GM23338 (cell line): Measurements from ENCODE around the gene GRIFIN. TPM values are rescaled to one million over a fixed set of nuclear protein-coding genes. Genes with fewer than 3 reads are reported as not detected.

Experiments used
- ATAC-seq: fragments of 200-7000 bp; cut with Tn5 transposase; 3 replicates; pipeline ENCODE4 v1.9.1; 2020
- DNase-seq: peaks from one replicate; pipeline ENCODE4 v3.0.0-alpha.2; 2015; ENCODE audit warnings: low spot score
- H2AFZ ChIP-seq: fragments of 200-600 bp; sonication (generic); 2 replicates; pipeline ENCODE4 v1.8.0; 2016; ENCODE audit warnings: antibody characterized with exemption, mild to moderate bottlenecking, moderate library complexity
- H3F3A ChIP-seq: fragments of 200-600 bp; sonication (generic); replicated peaks from 2 replicates; pipeline ENCODE4 v1.8.0; 2017; ENCODE audit warnings: antibody characterized with exemption, mixed run types, low read depth
- H3K27ac ChIP-seq: fragments of 200-600 bp; sonication (generic); 2 replicates; pipeline ENCODE4 v1.6.1; 2016; ENCODE audit warnings: low read depth
- H3K27me3 ChIP-seq: fragments of 200-600 bp; sonication (generic); 2 replicates; pipeline ENCODE4 v1.8.0; 2016; ENCODE audit warnings: mild to moderate bottlenecking, mixed run types, moderate library complexity; ENCODE audit not compliant: insufficient read depth
- H3K36me3 ChIP-seq: fragments of 200-600 bp; sonication (generic); 2 replicates; pipeline ENCODE4 v1.8.0; 2016; ENCODE audit warnings: mild to moderate bottlenecking; ENCODE audit not compliant: insufficient read depth
- H3K4me1 ChIP-seq: fragments of 200-600 bp; sonication (generic); 2 replicates; pipeline ENCODE4 v1.8.0; 2016; ENCODE audit warnings: mild to moderate bottlenecking, moderate library complexity; ENCODE audit not compliant: insufficient read depth
- H3K4me2 ChIP-seq: fragments of 200-600 bp; sonication (generic); 2 replicates; pipeline ENCODE4 v1.7.1; 2017; ENCODE audit warnings: mixed run types
- H3K4me3 ChIP-seq: fragments of 200-600 bp; sonication (generic); 2 replicates; pipeline ENCODE4 v1.6.1; 2016; ENCODE audit warnings: mixed run types
- H3K79me2 ChIP-seq: fragments of 200-600 bp; sonication (generic); replicated peaks from 2 replicates; pipeline ENCODE4 v1.8.0; 2017; ENCODE audit warnings: mild to moderate bottlenecking; ENCODE audit not compliant: insufficient read depth
- H3K9me2 ChIP-seq: fragments of 200-600 bp; sonication (generic); 2 replicates; pipeline ENCODE4 v1.8.0; 2017; ENCODE audit not compliant: insufficient read depth
- H4K20me1 ChIP-seq: fragments of 200-600 bp; sonication (generic); replicated peaks from 2 replicates; pipeline ENCODE4 v1.8.0; 2017; ENCODE audit warnings: mild to moderate bottlenecking; ENCODE audit not compliant: insufficient read depth
- H3K27ac Mint-ChIP-seq: 2 replicates; pipeline ENCODE4 v1.8.0; 2020; ENCODE audit warnings: inconsistent platforms, mild to moderate bottlenecking, moderate library complexity, mixed read lengths
- H3K27me3 Mint-ChIP-seq: 3 replicates; pipeline ENCODE4 v1.8.0; 2022; ENCODE audit warnings: low read depth, mild to moderate bottlenecking, moderate library complexity, mixed read lengths, inconsistent platforms; ENCODE audit not compliant: insufficient read depth, poor library complexity
- H3K36me3 Mint-ChIP-seq: 3 replicates; pipeline ENCODE4 v1.8.0; 2021; ENCODE audit warnings: low read depth, mild to moderate bottlenecking, inconsistent platforms, moderate library complexity, mixed read lengths
- H3K4me1 Mint-ChIP-seq: 3 replicates; pipeline ENCODE4 v1.8.0; 2020; ENCODE audit warnings: mild to moderate bottlenecking, inconsistent platforms, mixed read lengths
- H3K4me3 Mint-ChIP-seq: 3 replicates; pipeline ENCODE4 v1.8.0; 2021; ENCODE audit warnings: moderate library complexity, mild to moderate bottlenecking, inconsistent platforms, mixed read lengths
- H3K9me3 Mint-ChIP-seq: 3 replicates; pipeline ENCODE4 v1.8.0; 2020; ENCODE audit warnings: moderate library complexity, mild to moderate bottlenecking, inconsistent platforms, mixed read lengths
- CREB1 ChIP-seq: fragments of 250-450 bp; sonication (Bioruptor Pico); IDR thresholded peaks from 2 replicates; pipeline ENCODE4 v1.5.0; 2020; ENCODE audit warnings: low read depth, mild to moderate bottlenecking, moderate library complexity
- EZH2 ChIP-seq: fragments of 200-600 bp; sonication (generic); IDR thresholded peaks from one replicate; pipeline ENCODE4 v1.8.0; 2017; ENCODE audit warnings: antibody characterized with exemption, mild to moderate bottlenecking, low read depth; ENCODE audit not compliant: unreplicated experiment
- JUNB ChIP-seq: IDR thresholded peaks from one replicate; pipeline ENCODE4 v1.6.1; 2016; ENCODE audit warnings: antibody characterized with exemption; ENCODE audit not compliant: unreplicated experiment
- NANOG ChIP-seq: IDR thresholded peaks from 2 replicates; pipeline ENCODE4 v1.6.1; 2016; ENCODE audit warnings: antibody characterized with exemption, borderline replicate concordance
- POLR2AphosphoS5 ChIP-seq: IDR thresholded peaks from 2 replicates; pipeline ENCODE4 v1.6.1; 2016; ENCODE audit warnings: antibody characterized with exemption, low read depth
- ZNF462 ChIP-seq: fragments of 250-450 bp; sonication (Bioruptor Pico); IDR thresholded peaks from 2 replicates; pipeline ENCODE4 v1.5.0; 2020; ENCODE audit warnings: mild to moderate bottlenecking, moderate library complexity
- polyA plus RNA-seq: library from polyadenylated mRNA; unstranded; fragments of >200 nt; fragmentation: Nextera tagmentation; extraction: Ambion mirVana; gene quantifications from 2 replicates; pipeline ENCODE4 v1.2.1, GENCODE V29; 2016
- total RNA-seq: library from RNA; depleted of rRNA; stranded (reverse); fragments of >200 nt; shearing (Covaris generic); gene quantifications from 2 replicates; pipeline ENCODE4 v1.2.3, GENCODE V29; 2014
- TF ChIP-seq, protein P1 (sequence below): IDR thresholded peaks from one replicate; pipeline ENCODE4 v1.6.1; 2018; ENCODE audit warnings: antibody characterized with exemption; ENCODE audit not compliant: unreplicated experiment
- TF ChIP-seq, protein P2 (sequence below): IDR thresholded peaks from 2 replicates; pipeline ENCODE4 v1.6.1; 2016; ENCODE audit warnings: antibody characterized with exemption
- TF ChIP-seq, protein P3 (sequence below), 2 experiments: fragments of 200-600 bp in 1 of 2; sonication (generic) in 1 of 2; conservative IDR thresholded peaks; 2 replicates each; pipeline versions ENCODE4 v1.5.1 to v1.6.1; 2016 to 2017; ENCODE audit warnings: antibody characterized with exemption in 2 of 2, low read depth in 2 of 2, mild to moderate bottlenecking in 2 of 2, moderate library complexity in 1 of 2

GRIFIN gene
- total and polyA plus RNA-seq, 2 experiments from 2014 or later = not detected

GRCh38 chr7:2517026-2517425 is 40.8 kb upstream of the GRIFIN start (continued):
- TF ChIP-seq, protein P1, sequence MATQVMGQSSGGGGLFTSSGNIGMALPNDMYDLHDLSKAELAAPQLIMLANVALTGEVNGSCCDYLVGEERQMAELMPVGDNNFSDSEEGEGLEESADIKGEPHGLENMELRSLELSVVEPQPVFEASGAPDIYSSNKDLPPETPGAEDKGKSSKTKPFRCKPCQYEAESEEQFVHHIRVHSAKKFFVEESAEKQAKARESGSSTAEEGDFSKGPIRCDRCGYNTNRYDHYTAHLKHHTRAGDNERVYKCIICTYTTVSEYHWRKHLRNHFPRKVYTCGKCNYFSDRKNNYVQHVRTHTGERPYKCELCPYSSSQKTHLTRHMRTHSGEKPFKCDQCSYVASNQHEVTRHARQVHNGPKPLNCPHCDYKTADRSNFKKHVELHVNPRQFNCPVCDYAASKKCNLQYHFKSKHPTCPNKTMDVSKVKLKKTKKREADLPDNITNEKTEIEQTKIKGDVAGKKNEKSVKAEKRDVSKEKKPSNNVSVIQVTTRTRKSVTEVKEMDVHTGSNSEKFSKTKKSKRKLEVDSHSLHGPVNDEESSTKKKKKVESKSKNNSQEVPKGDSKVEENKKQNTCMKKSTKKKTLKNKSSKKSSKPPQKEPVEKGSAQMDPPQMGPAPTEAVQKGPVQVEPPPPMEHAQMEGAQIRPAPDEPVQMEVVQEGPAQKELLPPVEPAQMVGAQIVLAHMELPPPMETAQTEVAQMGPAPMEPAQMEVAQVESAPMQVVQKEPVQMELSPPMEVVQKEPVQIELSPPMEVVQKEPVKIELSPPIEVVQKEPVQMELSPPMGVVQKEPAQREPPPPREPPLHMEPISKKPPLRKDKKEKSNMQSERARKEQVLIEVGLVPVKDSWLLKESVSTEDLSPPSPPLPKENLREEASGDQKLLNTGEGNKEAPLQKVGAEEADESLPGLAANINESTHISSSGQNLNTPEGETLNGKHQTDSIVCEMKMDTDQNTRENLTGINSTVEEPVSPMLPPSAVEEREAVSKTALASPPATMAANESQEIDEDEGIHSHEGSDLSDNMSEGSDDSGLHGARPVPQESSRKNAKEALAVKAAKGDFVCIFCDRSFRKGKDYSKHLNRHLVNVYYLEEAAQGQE = no peak
- TF ChIP-seq, protein P2, sequence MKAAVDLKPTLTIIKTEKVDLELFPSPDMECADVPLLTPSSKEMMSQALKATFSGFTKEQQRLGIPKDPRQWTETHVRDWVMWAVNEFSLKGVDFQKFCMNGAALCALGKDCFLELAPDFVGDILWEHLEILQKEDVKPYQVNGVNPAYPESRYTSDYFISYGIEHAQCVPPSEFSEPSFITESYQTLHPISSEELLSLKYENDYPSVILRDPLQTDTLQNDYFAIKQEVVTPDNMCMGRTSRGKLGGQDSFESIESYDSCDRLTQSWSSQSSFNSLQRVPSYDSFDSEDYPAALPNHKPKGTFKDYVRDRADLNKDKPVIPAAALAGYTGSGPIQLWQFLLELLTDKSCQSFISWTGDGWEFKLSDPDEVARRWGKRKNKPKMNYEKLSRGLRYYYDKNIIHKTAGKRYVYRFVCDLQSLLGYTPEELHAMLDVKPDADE = no peak

GRCh38 chr7:2516194-2516555 is 40.0 kb upstream of the GRIFIN start:
- no peak for ATAC-seq
- H3K9me2 ChIP-seq = peaks cover 9% of the 10 kb centered on the region; the same call in 1 of the 2 replicates
- Mint-ChIP-seq H3K27ac (no peak overlapping the region), H3K36me3 (no peaks in the 10 kb centered on the region), H3K27me3 (peaks cover 36% of the 10 kb centered on the region), H3K4me1 (peaks cover 30% of the 10 kb centered on the region), H3K9me3 (no peaks in the 10 kb centered on the region), H3K4me3 (no peak overlapping the region)
- no peak overlapping the region for H3K4me2 ChIP-seq
- H4K20me1 ChIP-seq = no peaks in the 10 kb centered on the region; the same call in 1 of the 2 replicates
- H3K4me3 ChIP-seq = no peak overlapping the region
- peaks cover 24% of the 10 kb centered on the region for H3K4me1 ChIP-seq
- H3K27ac ChIP-seq = no peak overlapping the region
- no peaks in the 10 kb centered on the region for H3K36me3 ChIP-seq
- H2AFZ ChIP-seq = no peak overlapping the region
- H3K79me2 ChIP-seq = peaks cover 7% of the 10 kb centered on the region
- DNase-seq = no peak
- peaks cover 28% of the 10 kb centered on the region for H3K27me3 ChIP-seq
- no peaks in the 10 kb centered on the region; the same call in 1 of the 2 replicates for H3F3A ChIP-seq
- TF ChIP-seq EZH2 = no peak
- TF ChIP-seq ZNF462 (CRISPR knock-in tag) = no peak
- TF ChIP-seq, protein P1 = no peak
- TF ChIP-seq CREB1 (CRISPR knock-in tag) = no peak
- no peak for TF ChIP-seq POLR2AphosphoS5
- no peak for TF ChIP-seq NANOG
- TF ChIP-seq, protein P3, sequence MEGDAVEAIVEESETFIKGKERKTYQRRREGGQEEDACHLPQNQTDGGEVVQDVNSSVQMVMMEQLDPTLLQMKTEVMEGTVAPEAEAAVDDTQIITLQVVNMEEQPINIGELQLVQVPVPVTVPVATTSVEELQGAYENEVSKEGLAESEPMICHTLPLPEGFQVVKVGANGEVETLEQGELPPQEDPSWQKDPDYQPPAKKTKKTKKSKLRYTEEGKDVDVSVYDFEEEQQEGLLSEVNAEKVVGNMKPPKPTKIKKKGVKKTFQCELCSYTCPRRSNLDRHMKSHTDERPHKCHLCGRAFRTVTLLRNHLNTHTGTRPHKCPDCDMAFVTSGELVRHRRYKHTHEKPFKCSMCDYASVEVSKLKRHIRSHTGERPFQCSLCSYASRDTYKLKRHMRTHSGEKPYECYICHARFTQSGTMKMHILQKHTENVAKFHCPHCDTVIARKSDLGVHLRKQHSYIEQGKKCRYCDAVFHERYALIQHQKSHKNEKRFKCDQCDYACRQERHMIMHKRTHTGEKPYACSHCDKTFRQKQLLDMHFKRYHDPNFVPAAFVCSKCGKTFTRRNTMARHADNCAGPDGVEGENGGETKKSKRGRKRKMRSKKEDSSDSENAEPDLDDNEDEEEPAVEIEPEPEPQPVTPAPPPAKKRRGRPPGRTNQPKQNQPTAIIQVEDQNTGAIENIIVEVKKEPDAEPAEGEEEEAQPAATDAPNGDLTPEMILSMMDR (conservative IDR thresholded peaks at IDR 0.05; ENCODE audit: low read depth in 2 of 2) = no peak
- no peak for TF ChIP-seq JUNB
